Suppressor macrophage treated with lipopolysaccharide for 1 hour (primary cell): Measurements from ENCODE around the gene LALBA.
"Not testable (repeated sequence)": the region's sequence is repeated elsewhere in the genome, so short reads cannot be mapped to it uniquely, and the experiment has no call there.

Source experiments
- DNase-seq, 3 donors: peaks; one replicate each; pipeline ENCODE4 v3.0.0-alpha.2; 2020 to 2022

Gene LALBA

GRCh38 chr12:48569946-48570345, at the start of gene LALBA:
Gene LALBA, minus strand, starts transcription at chr12:48570046. Its CDS starts 26 bp downstream, at chr12:48570020.
- no peak for DNase-seq

GRCh38 chr12:48618541-48618940, 48.7 kb upstream of the LALBA start:
- DNase-seq: peak; percentile 67 to 80 (median 79)

- DNase-seq: no peak
Observed at GRCh38 chr12:48615681-48616080, 45.8 kb upstream of the LALBA start.

GRCh38 chr12:48613321-48613720, 43.5 kb upstream of the LALBA start:
- DNase-seq: no peak

- DNase-seq: no peak
Observed at GRCh38 chr12:48602192-48602989, 32.5 kb upstream of the LALBA start.

GRCh38 chr12:48601013-48601756, 31.3 kb upstream of the LALBA start:
- DNase-seq: no peak

- DNase-seq: no peak
Observed at GRCh38 chr12:48600552-48600951, 30.7 kb upstream of the LALBA start.

GRCh38 chr12:48592591-48593086, 22.8 kb upstream of the LALBA start:
- DNase-seq: no peak

GRCh38 chr12:48586361-48586760, 16.5 kb upstream of the LALBA start:
- no peak for DNase-seq

GRCh38 chr12:48583728-48584127, 13.9 kb upstream of the LALBA start:
- DNase-seq: no peak

GRCh38 chr12:48580831-48581230, 11.0 kb upstream of the LALBA start:
- no peak for DNase-seq

GRCh38 chr12:48572326-48572725, 2.5 kb upstream of the LALBA start:
- peak; percentile 13 to 20 (median 19) for DNase-seq

- no peak for DNase-seq
Observed at GRCh38 chr12:48567731-48568130, 2.1 kb downstream of the LALBA start.

- DNase-seq: no peak
Observed at GRCh38 chr12:48557919-48558318, 11.9 kb downstream of the LALBA start.

- DNase-seq: no peak
Observed at GRCh38 chr12:48556631-48557030, 13.2 kb downstream of the LALBA start.

- DNase-seq: not testable (repeated sequence)
Observed at GRCh38 chr12:48553666-48554343, 16.0 kb downstream of the LALBA start.

- DNase-seq: not testable (repeated sequence)
Observed at GRCh38 chr12:48551636-48552035, 18.2 kb downstream of the LALBA start.

GRCh38 chr12:48547012-48547411, 22.8 kb downstream of the LALBA start:
- not testable (repeated sequence) for DNase-seq

- no peak for DNase-seq
Observed at GRCh38 chr12:48545833-48546469, 23.9 kb downstream of the LALBA start.

- peak; percentile 36 to 60 (median 47) for DNase-seq
Observed at GRCh38 chr12:48542300-48542928, 27.4 kb downstream of the LALBA start.

GRCh38 chr12:48536602-48537001, 33.2 kb downstream of the LALBA start:
- no peak for DNase-seq

GRCh38 chr12:48532601-48533000, 37.2 kb downstream of the LALBA start:
- DNase-seq: no peak
